UCSD-AML1 (cell line): ENCODE data around the gene FXYD3.
"Not testable (repeated sequence)": the region's sequence is repeated elsewhere in the genome, so short reads cannot be mapped to it uniquely, and the experiment has no call there.

ENCODE experiments used
- DNase-seq: peaks from one replicate; lab custom pipeline; 2025; ENCODE audit not compliant: unreplicated experiment; lab: John Stamatoyannopoulos, UW

The FXYD3 gene

DNA sequence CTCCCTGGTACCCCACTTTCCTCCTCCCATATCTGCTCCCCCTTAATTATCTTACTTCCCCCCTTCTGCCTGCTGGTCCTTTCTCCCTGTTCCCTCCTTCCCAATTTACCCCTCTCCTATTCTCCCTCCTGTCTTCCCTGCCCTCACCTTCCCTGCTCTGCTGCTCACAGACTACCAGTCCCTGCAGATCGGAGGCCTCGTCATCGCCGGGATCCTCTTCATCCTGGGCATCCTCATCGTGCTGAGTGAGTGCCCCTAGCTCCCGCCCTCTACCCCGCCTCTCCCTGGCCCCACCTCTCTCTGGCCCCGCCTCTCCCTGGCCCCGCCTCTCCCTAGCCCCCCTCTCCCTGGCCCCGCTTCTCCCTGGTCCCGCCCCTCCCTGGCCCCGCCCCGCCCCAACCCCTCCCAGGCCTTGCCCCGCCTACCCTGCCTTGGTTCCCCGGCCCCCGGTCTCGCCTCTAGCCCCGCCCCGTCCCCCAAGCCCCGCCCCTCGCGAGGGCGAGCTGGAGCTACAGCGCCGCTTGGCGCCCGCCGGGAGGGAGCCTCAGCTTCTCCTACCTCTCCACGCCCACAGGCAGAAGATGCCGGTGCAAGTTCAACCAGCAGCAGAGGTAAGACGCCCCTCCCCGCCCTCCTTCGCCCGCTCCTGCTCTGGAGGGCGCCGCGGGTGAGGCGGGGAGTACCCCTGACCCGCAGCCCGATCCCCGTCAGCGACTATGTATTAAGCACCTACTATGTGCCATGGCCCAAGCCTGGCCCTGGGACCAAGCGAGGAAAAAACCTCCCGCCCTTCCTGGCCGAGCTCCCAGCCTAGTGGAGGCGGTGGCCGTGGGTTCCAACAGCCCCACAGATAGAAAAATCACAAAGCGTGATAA is 25.6 kb downstream of the FXYD3 start:
- DNase-seq: peak; percentile 91

DNA sequence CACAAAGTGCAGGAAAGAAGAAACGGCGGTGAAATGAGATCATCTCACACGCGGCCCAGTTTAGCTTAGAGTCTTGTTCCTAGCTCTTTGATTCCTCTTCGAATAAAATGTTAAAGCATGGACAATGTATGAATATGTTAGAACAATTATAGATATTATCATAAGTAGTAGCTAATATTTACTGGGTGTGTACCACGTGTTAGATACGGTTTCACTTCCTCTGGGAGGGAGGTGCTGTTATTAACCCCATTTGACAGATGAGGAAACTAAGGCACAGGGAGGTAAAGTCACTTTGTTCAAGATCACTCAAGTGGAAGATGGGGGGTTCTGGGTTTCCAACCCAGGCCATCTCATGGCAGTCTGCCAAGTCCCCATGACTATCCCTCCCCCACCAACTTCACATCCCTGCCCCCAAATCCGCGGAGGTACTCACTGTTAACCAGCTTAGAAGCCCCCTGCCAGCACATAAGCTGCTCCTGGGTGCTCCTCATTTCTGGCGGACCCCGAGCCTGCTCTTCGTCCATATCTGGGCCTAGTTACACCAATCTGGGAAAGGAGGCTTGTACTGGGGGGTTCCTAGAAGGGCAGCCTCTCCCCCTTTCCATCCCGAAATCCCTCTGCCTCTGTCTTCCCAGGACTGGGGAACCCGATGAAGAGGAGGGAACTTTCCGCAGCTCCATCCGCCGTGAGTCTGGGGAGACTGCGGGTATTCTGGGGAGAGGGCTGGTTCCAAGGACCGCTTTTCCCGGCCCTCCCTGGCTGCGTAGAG is 26.4 kb downstream of the FXYD3 start:
- no peak for DNase-seq

DNA sequence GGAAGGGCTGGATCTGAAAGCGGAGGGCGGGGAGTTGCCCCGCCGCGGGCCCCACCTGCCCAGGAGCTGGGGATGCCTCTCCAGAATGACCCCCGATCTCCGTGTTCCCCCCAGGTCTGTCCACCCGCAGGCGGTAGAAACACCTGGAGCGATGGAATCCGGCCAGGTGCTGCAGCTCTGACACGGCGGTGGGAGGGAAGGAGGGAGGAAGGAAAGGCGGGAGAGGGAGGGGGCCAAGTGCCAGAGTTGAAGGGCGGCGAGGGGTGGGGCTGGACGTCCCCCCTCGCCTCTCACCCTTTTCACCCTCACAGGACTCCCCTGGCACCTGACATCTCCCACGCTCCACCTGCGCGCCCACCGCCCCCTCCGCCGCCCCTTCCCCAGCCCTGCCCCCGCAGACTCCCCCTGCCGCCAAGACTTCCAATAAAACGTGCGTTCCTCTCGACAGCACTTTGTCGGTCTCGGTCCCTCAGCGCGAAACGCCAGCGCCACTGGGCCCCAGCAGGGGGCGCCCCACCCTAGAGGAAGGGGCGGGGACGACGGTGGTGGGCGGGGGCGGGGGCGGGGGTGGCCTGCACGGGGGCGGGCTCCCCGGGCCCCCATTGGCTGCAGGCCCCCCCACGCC is 27.1 kb downstream of the FXYD3 start:
- DNase-seq: peak; percentile 64

DNA sequence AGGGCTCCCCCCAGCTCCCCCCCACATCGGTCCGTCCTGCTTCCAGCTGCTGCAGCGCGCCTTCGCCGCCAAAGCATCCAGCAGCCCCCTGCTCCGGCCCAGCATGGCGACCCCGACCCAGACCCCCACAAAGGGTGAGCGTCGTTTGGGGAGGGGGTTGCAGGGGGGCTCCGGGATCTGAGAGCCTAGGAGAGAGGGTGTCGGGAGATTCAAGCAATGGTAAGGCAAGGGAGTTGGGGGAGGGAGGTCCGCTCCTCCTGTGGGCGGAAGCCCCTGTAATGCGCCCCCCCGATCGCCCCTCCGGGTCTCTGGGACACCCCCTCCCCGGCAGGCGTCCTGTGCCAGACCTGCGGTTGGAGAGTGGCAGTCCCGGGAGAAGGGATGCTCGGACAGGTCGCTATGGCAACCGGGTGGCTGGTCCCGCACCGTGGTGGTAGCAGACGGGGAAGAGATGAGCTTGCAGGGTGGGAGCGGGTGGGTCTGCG is 27.6 kb downstream of the FXYD3 start, which contains the start of gene FXYD7:
TSS of gene FXYD7 (plus strand) at position 25 of the 485 bp plus-strand sequence. CDS start at position 104, 79 bp downstream.
- no peak for DNase-seq

DNA sequence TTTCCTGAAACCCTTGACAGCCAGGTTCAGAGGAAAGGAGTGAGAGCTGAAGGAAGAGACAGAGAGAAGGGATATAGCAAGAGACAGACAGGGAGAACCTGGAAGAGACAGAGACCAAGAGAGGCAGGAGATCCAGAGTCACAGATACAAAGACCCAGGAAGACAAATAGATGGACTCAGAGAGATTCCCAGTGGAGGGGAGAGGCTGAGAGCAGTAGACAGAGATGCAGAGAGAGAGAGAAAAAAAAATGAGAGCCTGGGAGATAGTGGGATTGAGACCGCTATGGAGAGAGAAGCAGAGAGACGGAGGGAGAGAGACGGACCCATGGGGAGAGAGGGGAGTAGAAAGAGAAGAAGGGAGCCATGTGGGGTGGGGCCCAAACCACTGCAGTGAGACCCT is 28.2 kb downstream of the FXYD3 start:
- DNase-seq: no peak

DNA sequence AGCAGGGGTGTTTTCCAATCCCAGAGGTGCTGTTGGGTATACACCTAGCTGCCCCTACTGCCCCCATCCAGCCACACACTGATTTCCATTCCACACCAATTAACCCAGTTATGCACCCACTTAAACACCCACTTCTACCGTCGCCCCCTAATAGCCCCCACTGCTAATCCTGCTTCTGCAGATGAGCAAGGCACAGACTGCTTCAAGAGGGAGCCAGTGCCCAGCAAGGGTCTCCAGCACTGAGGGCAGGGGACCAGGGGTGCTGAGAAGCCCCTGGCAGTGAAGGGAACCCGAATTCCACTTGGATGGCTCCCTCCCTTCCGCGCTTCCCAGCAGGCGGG is 28.6 kb downstream of the FXYD3 start:
- DNase-seq: no peak

DNA sequence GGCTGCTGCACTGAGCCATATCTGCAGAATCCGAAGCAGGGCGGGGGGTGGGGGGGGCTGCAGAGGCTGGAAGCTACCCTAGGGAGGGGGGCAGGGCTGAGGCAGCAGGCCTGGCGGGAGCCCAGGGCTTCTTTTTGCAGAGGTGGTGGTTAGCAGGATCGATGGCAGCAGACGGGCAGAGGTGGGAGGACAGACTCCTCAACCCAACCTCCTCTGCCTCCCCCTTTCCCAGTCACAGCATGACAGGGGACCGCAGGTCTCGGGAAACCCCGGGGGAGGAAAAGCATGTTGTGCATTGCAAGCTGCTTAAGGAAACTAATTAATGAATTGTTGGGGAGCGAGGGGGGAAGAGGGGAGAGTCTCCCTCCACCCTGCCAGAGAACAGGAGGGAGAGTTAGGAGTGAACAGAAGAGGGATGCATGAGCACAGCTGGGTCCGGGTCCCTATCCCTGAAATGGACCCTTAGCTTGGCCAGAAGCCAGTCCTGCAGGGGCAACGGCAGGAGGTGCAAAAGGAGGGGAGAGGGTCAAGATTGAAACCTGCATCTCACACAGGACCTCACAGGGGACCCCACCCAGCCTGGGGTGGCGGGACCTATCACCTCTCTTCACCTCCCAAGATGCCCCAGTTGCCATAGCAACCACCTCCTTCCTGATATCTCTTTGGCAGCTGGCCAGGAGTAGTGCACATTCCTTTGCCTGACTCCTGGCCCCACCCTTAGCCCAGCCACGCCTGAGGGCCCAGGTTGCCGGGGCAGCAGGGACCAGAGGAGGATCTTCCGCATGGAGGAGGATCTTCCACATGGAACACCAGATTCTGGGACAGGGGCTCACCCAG is 29.2 kb downstream of the FXYD3 start:
- no peak for DNase-seq

DNA sequence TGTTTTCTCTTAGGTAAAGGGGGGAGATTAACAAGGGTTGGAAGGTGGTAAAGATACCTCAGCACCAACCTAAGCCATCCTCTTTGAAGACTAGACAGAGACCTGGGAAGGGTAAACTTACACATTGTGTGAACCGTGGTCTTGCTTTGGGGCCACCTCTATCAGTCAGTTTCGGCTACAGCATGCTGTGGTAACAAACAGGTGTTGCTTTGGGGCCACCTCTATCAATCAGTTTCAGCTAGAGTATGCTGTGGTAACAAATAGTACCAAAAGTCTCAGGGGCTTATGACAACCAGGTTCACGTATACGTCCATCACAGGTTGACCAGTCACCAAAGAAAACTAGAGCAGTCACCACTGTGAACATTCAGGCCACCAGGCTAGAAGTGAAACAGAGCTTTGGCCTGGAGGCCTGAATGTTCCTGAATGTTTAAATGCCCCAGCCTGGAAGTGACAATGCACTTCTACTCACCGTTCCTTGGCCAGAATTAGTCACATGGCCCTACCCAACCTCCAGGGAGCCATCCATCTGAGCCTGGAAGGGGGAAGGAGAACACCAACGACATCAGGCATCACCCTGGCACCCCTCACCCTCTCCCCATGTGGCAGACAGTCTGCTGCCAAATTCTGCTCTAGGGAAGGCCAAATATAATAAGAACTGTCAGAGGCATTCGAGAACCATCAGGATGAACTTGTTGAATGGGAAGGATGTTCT is 31.3 kb downstream of the FXYD3 start:
- peak; percentile 39 for DNase-seq

DNA sequence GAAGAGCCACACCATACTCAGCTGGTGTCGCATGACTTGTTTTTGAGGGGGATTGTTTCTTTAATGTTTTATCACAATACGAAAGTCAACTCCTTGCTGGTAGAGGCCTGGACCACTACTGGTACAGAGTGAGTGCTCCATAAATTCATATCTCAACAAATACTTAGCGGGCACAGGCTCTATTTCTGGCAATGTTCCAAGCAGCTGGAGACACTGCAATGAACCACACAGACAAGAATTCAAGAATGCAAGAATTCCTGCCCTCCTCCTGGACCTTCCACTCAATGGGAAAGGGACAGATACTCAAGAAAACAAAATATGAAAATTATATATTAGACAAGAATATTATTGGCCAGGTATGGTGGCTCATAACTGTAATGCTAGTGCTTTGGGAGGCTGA is 33.8 kb downstream of the FXYD3 start:
- DNase-seq: no peak

DNA sequence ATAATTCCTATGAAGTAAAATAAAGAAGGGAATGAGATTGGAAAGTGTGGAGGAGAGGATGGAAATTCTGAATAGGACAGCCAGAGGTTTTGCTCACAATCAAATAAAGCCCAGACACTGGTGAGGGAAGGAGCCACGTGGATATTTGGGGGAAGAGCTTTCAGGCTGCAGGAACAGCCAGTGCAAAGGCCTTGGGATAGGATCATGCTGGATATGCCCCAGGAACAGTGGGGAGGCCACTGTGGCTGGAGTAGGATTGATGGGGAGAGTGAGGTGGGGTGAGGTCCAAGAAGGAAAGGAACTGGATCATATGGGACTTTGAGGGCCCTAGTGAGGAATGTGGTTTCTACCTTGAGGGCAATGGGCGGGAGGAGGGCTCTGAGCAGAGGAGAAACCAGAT is 34.8 kb downstream of the FXYD3 start:
- no peak for DNase-seq

DNA sequence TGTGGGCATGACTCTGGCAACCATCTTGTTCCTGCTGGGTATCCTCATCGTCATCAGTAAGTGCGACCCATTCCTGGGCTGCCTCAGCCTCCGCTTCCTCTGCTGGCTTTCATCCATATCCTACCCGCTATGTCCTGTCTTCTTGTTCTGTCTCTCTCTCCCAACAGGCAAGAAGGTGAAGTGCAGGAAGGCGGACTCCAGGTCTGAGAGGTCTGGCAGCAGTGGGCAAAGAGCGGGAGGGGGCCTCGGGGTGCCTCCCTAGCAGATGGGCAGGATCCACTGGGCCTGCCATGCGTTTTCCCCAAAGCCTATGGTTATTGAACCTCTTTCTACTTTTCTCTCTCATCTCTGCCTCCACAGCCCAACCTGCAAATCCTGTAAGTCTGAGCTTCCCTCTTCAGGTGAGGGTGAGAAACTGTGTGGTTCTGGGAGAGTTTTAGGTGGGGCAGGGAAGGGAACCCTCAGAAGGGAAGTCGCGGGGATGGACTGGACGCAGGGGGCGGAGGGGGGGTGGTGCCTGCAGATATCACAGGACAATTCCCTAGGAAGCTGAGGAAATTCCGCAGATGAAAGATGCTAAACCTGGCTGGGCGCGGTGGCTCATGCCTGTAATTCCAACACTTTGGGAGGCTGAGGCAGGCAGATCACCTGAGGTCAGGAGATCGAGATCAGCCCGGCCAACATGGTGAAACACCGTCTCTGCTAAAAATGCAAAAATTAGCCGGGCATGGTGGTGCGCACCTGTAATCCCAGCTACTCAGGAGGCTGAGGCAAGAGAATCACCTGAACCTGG is 35.8 kb downstream of the FXYD3 start:
- DNase-seq: no peak

DNA sequence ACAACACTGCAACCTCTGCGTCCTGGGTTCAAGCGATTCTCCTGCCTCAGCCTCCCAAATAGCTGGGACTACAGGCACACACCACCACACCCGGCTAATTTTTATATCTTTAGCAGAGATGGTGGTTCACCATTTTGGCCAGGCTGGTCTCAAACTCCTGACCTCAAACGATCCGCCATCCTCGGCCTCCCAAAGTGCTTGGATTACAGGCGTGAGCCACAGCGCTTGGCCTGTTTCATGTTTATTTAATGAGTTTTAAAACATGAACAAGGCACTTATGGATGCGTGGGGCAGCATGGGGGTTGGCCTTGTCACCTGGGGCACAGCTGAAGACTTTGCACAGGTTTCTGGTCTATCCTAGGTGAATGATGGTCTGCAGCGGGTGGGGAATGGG is 37.5 kb downstream of the FXYD3 start:
- not testable (repeated sequence) for DNase-seq

DNA sequence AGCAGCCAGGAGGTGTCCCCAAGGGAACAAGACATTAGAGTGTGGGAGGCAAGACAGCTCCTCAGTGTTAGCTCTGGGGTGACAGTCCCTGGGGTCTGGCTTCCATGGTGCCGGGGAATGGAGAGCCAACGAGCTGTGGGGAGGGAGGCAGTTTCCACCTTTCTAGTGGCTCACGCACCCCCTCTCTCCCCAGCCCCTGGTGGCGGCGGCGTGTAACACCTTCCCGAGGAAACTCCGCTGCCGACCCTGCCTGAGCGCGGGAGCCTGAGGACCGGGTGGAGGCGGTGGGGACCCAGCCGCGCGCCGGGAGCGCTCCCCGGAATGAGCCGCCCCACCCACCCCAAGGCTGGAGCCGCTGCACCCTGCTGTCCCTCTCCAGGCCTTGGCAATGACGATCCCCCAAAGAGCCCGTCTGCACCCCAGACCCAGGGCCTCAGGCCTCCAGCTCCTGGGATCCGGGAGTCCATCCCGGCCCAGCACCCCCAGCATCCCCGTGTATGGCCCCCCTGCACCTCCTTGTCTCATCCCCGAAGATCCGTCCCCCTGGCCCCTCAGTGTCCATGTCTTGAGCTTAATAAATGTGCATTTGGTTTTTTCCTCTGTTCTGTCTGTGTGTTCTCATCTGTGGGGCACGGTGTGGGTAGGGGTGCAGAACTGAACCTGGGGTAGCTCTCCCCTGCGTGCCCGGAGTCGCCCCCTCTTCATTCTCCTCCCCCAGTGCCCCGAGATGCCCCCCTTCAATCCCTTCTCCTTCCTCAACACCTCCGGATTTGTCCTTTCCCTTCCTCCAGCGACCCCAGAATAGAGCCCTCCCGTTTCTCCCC is 38.3 kb downstream of the FXYD3 start:
- DNase-seq: peak; percentile 69

DNA sequence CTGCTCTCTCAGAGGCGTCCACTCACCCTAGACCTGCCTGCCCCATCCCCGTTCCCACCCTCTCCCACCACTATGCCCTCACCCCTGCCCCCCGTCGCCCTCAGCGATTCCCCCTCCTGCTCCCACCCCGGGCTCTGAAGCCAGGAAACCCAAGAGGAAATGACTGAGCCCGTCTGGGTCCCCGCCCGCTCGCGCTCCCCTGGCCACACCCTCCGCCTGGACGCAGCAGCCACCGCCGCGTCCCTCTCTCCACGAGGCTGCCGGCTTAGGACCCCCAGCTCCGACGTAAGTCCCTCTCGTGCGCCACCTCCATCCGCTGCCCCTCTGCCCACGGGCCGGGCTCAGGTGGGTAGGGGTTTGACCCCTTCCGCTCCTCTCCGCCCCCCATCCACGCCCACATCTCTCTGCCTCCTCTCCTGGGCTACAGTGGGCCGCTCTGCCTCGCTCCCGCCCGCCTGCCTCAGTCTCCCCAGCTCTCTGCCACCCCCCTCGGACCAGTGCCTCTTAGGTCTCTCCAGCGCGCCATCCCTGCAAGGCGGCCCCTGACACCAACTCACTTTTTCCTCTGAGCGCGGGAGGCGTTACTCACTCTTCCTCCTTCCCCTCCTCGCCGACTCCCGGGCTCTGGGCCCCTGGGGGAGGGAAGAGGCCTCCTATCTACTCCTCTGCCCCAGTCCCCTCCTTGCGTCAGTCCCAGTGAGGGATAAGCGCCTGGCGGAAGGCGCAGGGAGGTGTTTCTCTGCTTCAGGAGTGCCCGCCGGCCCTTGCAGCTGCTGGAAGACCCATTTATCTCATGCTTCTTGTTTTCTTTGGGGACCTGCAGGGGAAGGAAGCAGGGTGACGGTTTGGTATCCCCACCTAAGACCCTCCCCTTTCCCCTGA is 39.1 kb downstream of the FXYD3 start, which contains the start of gene FXYD5:
TSS of gene FXYD5 (plus strand) at position 211 of the 882 bp plus-strand sequence. CDS start 816 bp downstream, outside the sequence.
- peak; percentile 78 for DNase-seq

DNA sequence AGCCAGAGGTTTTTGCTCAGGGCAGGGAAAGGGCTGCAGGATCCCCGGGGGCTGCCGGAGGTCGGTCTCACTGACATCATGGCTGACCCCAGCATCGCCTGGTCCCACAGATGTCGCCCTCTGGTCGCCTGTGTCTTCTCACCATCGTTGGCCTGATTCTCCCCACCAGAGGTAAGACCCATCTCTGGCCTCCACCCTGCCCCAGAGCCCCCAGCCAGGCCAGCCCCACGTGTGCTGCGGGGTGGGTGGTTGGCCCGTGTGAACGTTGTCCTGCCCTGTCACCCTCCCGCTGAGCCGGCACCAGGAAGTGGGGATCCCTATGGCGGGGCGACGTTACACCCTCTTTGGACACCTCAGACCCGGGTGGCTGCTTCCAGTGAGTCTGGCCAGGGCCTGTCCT is 39.8 kb downstream of the FXYD3 start:
- no peak for DNase-seq

DNA sequence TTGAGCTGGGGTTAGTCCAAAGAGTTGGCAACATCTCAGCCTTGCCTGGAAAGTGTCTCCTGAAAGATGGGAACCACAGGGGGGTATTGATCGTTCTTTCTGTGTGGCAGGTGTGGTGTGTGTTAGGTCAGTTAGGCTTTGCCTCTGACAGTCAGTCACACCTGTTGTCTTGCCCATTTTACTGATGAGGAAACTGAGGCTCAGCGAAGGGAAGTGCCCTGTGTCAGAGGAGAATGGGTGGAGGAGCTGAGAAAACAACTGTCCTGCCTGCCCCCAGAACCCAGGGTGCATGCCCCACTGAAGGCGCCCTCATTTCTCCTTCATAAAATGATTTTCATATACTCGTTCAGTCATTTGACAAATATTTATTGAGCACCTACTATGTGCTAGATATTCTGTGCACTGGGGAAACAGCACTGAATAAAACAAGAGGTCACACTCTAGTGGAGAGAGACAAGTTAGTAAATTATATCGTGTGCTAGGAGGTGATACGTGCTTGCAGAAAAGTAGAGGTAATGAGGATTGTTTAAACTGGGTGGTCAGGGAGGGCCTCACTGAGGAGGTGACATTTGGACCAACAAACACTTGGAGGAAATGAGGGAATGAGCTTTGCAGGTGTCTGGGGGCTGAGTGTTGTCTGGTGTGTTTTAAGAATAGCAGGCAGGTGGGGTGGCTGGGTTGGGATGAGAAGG is 40.5 kb downstream of the FXYD3 start:
- no peak for DNase-seq

DNA sequence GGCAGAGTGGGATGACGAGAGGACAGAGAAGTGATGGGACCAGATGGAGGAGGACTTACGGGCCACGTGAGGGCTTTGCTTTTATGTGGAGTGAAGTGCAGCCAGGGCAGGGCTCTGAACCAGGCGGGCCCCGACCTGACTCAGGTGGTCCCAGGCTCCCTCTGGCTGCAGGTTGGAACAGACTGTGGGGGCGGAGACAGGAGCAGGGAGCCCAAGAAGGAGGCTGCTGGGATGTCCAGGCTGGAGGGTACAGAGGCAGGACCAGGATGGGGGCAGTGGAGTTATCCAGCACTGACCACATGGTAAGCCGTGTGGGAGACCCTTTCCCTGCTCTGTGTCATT is 41.0 kb downstream of the FXYD3 start:
- DNase-seq: no peak
